Glutamatergic neuron (in vitro differentiated cells): Measurements from ENCODE around the gene RSPO1. TPM values are rescaled to one million over a fixed set of nuclear protein-coding genes. Genes with fewer than 3 reads are reported as not detected.
A peak's percentile ranks its signal among the peaks of the same experiment; 100 is the strongest.
"Not testable (repeated sequence)": the region's sequence is repeated elsewhere in the genome, so short reads cannot be mapped to it uniquely, and the experiment has no call there.

Source experiments
- DNase-seq: peaks from one replicate; pipeline ENCODE4 v3.0.0; 2022
- H3K27ac Mint-ChIP-seq: one replicate; pipeline ENCODE4 v1.8.0; 2020; ENCODE audit warnings: mild to moderate bottlenecking, mixed read lengths, inconsistent platforms; ENCODE audit not compliant: unreplicated experiment
- H3K27me3 Mint-ChIP-seq: one replicate; pipeline ENCODE4 v1.8.0; 2020; ENCODE audit warnings: mild to moderate bottlenecking, moderate library complexity, mixed read lengths, inconsistent platforms; ENCODE audit not compliant: unreplicated experiment
- H3K36me3 Mint-ChIP-seq: one replicate; pipeline ENCODE4 v1.8.0; 2020; ENCODE audit warnings: mild to moderate bottlenecking, mixed read lengths, inconsistent platforms; ENCODE audit not compliant: unreplicated experiment
- H3K4me1 Mint-ChIP-seq: one replicate; pipeline ENCODE4 v1.8.0; 2020; ENCODE audit warnings: mild to moderate bottlenecking, low read depth, mixed read lengths, inconsistent platforms; ENCODE audit not compliant: unreplicated experiment
- H3K4me3 Mint-ChIP-seq: one replicate; pipeline ENCODE4 v1.8.0; 2020; ENCODE audit warnings: mild to moderate bottlenecking, mixed read lengths, inconsistent platforms; ENCODE audit not compliant: unreplicated experiment
- H3K9me3 Mint-ChIP-seq: one replicate; pipeline ENCODE4 v1.8.0; 2020; ENCODE audit warnings: mild to moderate bottlenecking, moderate library complexity, mixed read lengths, inconsistent platforms; ENCODE audit not compliant: unreplicated experiment
- long read RNA-seq: library from polyadenylated mRNA; unstranded; transcript quantifications from one replicate; pipeline ENCODE4 v2.0.0, GENCODE V29; 2020; ENCODE audit not compliant: unreplicated experiment
- total RNA-seq: library from RNA; stranded (reverse); fragmentation: NEBNext Ultra II Directional; extraction: Animal tissue kit (Norgen Biotek cat#: 25700); gene quantifications from one replicate; pipeline ENCODE4 v1.2.1, GENCODE V29; 2021; ENCODE audit not compliant: unreplicated experiment
- TF ChIP-seq, protein P1 (sequence below): fragments of 200-600 bp; sonication (generic); IDR thresholded peaks from one replicate; pipeline ENCODE4 v1.5.0; 2021; ENCODE audit not compliant: partially characterized antibody, unreplicated experiment

Gene RSPO1, protein sequence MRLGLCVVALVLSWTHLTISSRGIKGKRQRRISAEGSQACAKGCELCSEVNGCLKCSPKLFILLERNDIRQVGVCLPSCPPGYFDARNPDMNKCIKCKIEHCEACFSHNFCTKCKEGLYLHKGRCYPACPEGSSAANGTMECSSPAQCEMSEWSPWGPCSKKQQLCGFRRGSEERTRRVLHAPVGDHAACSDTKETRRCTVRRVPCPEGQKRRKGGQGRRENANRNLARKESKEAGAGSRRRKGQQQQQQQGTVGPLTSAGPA
- not detected for total RNA-seq
- long read RNA-seq = 0 reads

DNA sequence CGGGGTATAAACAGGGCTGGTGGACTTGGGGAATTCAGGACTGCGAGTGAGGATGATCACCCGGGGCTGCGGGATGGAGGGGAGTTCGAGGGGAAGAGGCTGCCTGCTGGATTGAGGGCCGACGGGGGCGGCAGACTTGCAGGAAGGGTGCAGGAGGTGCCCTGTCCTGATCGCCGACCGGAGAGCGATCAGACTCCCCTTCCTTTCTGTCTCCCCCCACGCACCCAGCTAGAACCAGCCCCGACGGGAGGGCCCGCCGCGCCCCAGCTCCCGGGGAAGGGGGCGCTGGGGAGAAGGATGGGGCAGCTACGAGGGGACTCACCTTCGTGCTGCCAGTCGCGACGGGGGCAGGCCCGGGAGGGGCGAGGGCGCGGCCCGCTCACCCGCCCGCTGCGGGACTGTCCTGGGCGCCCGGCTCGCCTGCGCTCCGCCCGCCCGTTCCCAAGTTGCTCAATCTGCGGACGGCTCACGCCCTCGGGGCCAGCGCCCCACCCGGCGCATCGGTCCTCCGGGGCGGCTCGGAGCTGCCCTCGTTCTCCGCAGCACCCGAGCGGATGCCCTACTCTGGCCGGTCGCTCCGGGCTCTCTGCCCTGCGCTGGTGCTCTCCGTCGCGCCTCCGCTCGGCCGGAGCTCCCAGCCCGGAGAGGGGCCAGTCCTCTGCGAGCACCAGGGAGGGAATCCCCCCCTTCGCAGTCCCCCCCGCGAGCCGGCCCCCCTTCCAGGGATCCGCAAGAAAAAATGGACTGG lies at the start of gene RSPO1:
TSS of gene RSPO1 (minus strand) at position 649 of the 748 bp plus-strand sequence. CDS start 5,231 bp downstream, outside the sequence.
- peaks cover 2% of the 10 kb centered on the region for H3K9me3 Mint-ChIP-seq
- no peak within 1 kb of the TSS for H3K27ac Mint-ChIP-seq
- H3K36me3 Mint-ChIP-seq = peaks cover 4% of the 10 kb centered on the region
- H3K4me1 Mint-ChIP-seq = no peaks in the 10 kb centered on the region
- H3K4me3 Mint-ChIP-seq = peak within 1 kb of the TSS; percentile 61
- TF ChIP-seq, protein P1, sequence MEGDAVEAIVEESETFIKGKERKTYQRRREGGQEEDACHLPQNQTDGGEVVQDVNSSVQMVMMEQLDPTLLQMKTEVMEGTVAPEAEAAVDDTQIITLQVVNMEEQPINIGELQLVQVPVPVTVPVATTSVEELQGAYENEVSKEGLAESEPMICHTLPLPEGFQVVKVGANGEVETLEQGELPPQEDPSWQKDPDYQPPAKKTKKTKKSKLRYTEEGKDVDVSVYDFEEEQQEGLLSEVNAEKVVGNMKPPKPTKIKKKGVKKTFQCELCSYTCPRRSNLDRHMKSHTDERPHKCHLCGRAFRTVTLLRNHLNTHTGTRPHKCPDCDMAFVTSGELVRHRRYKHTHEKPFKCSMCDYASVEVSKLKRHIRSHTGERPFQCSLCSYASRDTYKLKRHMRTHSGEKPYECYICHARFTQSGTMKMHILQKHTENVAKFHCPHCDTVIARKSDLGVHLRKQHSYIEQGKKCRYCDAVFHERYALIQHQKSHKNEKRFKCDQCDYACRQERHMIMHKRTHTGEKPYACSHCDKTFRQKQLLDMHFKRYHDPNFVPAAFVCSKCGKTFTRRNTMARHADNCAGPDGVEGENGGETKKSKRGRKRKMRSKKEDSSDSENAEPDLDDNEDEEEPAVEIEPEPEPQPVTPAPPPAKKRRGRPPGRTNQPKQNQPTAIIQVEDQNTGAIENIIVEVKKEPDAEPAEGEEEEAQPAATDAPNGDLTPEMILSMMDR = no peak
- DNase-seq = peak; percentile 48
- H3K27me3 Mint-ChIP-seq = peaks cover 32% of the 10 kb centered on the region

DNA sequence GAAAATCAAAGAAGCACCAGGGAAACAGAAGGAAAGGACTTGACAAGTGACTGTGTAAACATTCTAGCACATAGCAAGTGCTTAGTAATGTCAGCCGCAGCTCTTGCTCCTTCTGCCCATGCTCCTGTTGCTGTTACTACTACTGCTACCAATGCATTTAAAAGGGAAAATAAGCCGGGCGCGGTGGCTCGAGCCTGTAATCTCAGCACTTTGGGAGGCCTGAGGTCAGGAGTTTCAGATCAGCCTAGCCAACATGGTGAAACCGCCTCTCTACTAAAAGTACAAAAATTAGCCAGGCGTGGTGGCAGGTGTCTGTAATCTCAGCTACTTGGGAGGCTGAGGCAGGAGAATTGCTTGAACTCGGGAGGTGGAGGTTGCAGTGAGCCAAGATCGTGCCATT lies 49.5 kb upstream of the RSPO1 start:
- not testable (repeated sequence) for H3K4me3 Mint-ChIP-seq, H3K36me3 Mint-ChIP-seq, H3K27ac Mint-ChIP-seq, H3K9me3 Mint-ChIP-seq, H3K27me3 Mint-ChIP-seq, DNase-seq, H3K4me1 Mint-ChIP-seq

DNA sequence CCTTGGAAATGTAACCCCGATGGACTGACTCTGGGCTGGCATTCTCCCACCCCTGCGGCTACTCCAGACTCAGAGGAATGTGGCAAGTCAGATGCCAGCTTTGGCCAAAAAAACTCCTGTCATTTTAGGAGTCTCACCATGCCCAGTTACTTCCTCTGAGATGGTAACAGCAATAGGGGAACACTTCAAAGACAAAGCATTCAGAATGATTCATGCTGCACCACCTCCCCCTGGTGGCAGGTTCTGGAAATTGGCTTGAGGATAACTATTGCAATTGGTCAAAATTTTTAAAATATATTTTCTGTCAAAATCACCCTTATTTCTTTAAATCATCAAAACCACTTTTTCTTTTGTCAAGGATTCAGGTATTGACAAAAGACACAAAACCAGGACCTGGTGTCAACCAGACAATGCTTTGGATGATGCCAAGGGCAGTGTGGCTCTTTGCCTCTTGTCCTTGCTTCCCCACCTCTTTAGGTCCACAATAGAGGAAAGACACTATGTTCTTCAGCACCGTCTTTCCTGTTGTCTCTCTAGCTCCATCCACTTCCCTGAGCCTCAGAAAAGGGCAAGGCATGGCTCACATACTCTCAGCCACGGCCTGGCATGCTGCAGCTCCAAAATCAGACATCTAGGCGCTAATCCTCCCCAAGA lies 47.8 kb upstream of the RSPO1 start:
- H3K4me3 Mint-ChIP-seq = no peak overlapping the region
- no peaks in the 10 kb centered on the region for H3K4me1 Mint-ChIP-seq
- TF ChIP-seq, protein P1 = peak; percentile 98
- DNase-seq = peak; percentile 82
- H3K27ac Mint-ChIP-seq = peak overlapping the region; percentile 15
- H3K9me3 Mint-ChIP-seq = peaks cover 2% of the 10 kb centered on the region
- no peaks in the 10 kb centered on the region for H3K36me3 Mint-ChIP-seq
- H3K27me3 Mint-ChIP-seq = peaks cover 2% of the 10 kb centered on the region

DNA sequence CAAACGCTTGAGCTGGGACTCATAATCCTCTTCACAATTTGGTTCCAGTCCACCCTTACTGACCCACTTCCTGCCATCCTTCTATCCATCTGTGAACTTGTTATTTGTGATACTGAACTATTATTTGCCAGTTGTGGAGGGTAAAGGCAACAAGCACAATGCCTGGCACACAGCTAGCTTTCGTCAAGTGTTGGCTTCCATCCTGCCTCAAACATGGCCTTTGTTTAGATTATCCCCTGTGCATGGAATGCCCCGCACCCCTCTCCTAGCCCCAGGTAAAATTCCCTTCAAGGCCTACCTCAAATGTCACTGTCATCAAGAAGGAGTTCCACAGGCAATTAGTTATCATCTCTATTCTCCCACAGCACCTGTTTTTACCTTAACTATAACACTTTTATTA lies 46.2 kb upstream of the RSPO1 start:
- peaks cover 2% of the 10 kb centered on the region for H3K9me3 Mint-ChIP-seq
- no peaks in the 10 kb centered on the region for H3K36me3 Mint-ChIP-seq
- H3K4me3 Mint-ChIP-seq = no peak overlapping the region
- no peak overlapping the region for H3K27ac Mint-ChIP-seq
- H3K4me1 Mint-ChIP-seq = no peaks in the 10 kb centered on the region
- no peak for DNase-seq
- TF ChIP-seq, protein P1 = no peak
- peaks cover 2% of the 10 kb centered on the region for H3K27me3 Mint-ChIP-seq

DNA sequence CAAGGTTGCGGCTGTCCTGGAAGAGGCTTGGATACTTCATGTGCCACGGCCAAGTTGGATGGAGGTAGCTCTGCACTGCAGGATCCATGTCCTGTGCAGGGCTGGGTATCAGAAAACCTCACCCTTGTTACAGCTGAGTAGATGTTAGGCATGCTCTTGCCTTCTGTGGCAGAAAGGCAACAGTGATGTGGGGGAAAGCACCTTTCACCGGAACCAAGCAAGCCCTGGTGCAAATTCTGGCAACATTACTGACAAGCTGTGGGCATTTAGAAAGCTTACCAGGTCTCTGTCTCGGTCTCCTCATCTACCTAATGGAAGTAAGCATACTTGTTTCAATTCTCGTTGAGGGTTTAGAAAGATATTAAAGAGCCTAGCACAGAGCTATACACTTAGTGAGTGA lies 43.1 kb upstream of the RSPO1 start:
- Mint-ChIP-seq H3K9me3 (peaks cover 2% of the 10 kb centered on the region), H3K27me3 (peaks cover 2% of the 10 kb centered on the region), H3K27ac (no peak overlapping the region)

More for the DNA sequence above, 43.1 kb upstream of the RSPO1 start:
- TF ChIP-seq, protein P1 = no peak
- no peak overlapping the region for H3K4me3 Mint-ChIP-seq
- no peaks in the 10 kb centered on the region for H3K36me3 Mint-ChIP-seq
- DNase-seq = no peak
- H3K4me1 Mint-ChIP-seq = no peaks in the 10 kb centered on the region
